OCI-LY1 (cell line): Measurements from ENCODE around the gene IRF8.

Experiments
- H2AFZ ChIP-seq: fragments of 200-600 bp; sonication (generic), shearing (Covaris generic); 2 replicates; pipeline ENCODE4 v1.6.0; 2014; ENCODE audit warnings: antibody characterized with exemption, mild to moderate bottlenecking, low read length
- H3F3A ChIP-seq: fragments of 200-600 bp; sonication (generic), shearing (Covaris generic); 2 replicates; pipeline ENCODE4 v1.6.0; 2014; ENCODE audit warnings: mild to moderate bottlenecking, antibody characterized with exemption, low read length, moderate library complexity; ENCODE audit not compliant: insufficient read depth
- H3K27ac ChIP-seq: fragments of 200-600 bp; sonication (generic); 2 replicates; pipeline ENCODE4 v1.5.1; 2014; ENCODE audit warnings: low read length, mixed run types, mild to moderate bottlenecking, low read depth; ENCODE audit not compliant: poor library complexity, severe bottlenecking
- H3K27me3 ChIP-seq: fragments of 200-600 bp; sonication (generic); 2 replicates; pipeline ENCODE4 v1.6.0; 2014; ENCODE audit warnings: antibody characterized with exemption, mild to moderate bottlenecking, low read length, moderate library complexity; ENCODE audit not compliant: insufficient read depth
- H3K36me3 ChIP-seq: fragments of 200-600 bp; sonication (generic); 2 replicates; pipeline ENCODE4 v1.6.1; 2014; ENCODE audit warnings: mild to moderate bottlenecking, antibody characterized with exemption, low read length, moderate library complexity, mixed read lengths; ENCODE audit not compliant: insufficient read depth
- H3K4me1 ChIP-seq: fragments of 200-600 bp; sonication (generic); 2 replicates; pipeline ENCODE4 v1.5.1; 2014; ENCODE audit warnings: mild to moderate bottlenecking, low read length, moderate library complexity; ENCODE audit not compliant: insufficient read depth, severe bottlenecking
- H3K4me2 ChIP-seq: fragments of 200-600 bp; sonication (generic), shearing (Covaris generic); 2 replicates; pipeline ENCODE4 v1.6.1; 2014; ENCODE audit warnings: low read length
- H3K4me3 ChIP-seq: fragments of 200-600 bp; sonication (generic); 2 replicates; pipeline ENCODE4 v1.5.1; 2014; ENCODE audit warnings: low read length, low read depth, mild to moderate bottlenecking, mixed read lengths; ENCODE audit not compliant: poor library complexity, severe bottlenecking
- H3K79me2 ChIP-seq: fragments of 200-600 bp; shearing (Covaris generic); 2 replicates; pipeline ENCODE4 v1.6.1; 2016; ENCODE audit warnings: mixed run types, low read length, mixed read lengths; ENCODE audit not compliant: insufficient read depth
- H3K9ac ChIP-seq: fragments of 200-600 bp; sonication (generic), shearing (Covaris generic); 2 replicates; pipeline ENCODE4 v1.6.1; 2014; ENCODE audit warnings: mild to moderate bottlenecking, low read length, mixed read lengths
- H3K9me2 ChIP-seq: fragments of 200-600 bp; sonication (generic), shearing (Covaris generic); 2 replicates; pipeline ENCODE4 v1.6.1; 2014; ENCODE audit warnings: low read depth, mild to moderate bottlenecking, low read length, mixed read lengths
- H3K9me3 ChIP-seq: fragments of 200-600 bp; shearing (Covaris generic); 2 replicates; pipeline ENCODE4 v1.6.1; 2014; ENCODE audit warnings: low read length, mixed read lengths
- H4K20me1 ChIP-seq: fragments of 200-600 bp; sonication (generic), shearing (Covaris generic); 2 replicates; pipeline ENCODE4 v1.6.0; 2016; ENCODE audit warnings: mild to moderate bottlenecking, low read length; ENCODE audit not compliant: insufficient read depth
- EZH2 ChIP-seq: fragments of 200-600 bp; sonication (generic), shearing (Covaris generic); IDR thresholded peaks from 2 replicates; pipeline ENCODE4 v1.8.0; 2017; ENCODE audit warnings: borderline replicate concordance, mixed run types, mild to moderate bottlenecking, antibody characterized with exemption, low read length, moderate library complexity, mixed read lengths
- TF ChIP-seq, protein P1 (sequence below): fragments of 200-600 bp; sonication (generic), shearing (Covaris generic); IDR thresholded peaks from 2 replicates; pipeline ENCODE4 v1.5.1; 2017; ENCODE audit warnings: mild to moderate bottlenecking, antibody characterized with exemption, low read length, moderate library complexity, mixed read lengths

IRF8 gene

DNA sequence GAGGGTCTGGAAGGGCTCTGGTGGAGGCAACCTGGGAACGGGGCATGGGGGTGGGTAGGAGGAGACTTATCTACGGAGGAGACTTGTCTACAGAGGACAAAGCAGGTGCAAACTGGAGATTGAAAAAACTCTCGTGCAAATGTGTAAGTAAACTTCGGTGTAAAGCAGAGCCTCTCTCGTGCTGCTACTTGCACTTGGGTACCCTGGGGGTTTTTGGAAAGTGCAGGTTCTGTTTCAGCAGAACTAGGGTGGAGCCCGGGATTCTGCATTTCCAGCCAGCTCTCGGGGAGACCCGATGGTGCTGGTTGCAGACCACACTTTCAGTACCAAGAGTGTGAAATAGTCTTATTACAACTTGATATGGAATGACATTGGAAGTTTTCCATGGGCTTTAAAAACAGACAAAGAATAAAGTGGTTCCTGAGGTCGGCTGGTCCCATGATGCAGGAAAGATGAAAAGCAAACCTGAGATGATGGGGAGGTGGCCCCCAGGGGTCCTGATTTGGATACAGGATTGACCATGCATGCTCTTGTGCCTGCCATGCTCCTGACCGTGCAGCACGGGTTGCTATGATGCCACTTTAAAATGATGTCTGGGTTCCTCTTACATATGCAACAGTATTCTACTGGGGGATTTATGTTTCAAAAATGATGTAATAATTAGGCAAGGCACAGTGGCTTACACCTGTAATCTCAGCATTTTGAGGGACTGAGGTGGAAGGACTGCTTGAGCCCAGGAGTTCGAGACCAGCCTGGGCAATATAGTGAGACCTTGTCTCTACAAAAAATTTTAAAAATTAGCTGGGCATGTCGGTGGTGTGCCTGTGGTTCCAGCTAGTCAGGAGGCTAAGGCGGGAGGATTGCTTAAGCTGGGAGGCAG lies 69.3 kb downstream of the IRF8 start:
- H3K9ac ChIP-seq, result no peak overlapping the region
- H3K9me3 ChIP-seq, result no peaks in the 10 kb centered on the region
- H3K36me3 ChIP-seq, result no peaks in the 10 kb centered on the region
- H3K4me2 ChIP-seq, result no peak overlapping the region
- H3K4me3 ChIP-seq, result no peak overlapping the region
- TF ChIP-seq, protein P1, sequence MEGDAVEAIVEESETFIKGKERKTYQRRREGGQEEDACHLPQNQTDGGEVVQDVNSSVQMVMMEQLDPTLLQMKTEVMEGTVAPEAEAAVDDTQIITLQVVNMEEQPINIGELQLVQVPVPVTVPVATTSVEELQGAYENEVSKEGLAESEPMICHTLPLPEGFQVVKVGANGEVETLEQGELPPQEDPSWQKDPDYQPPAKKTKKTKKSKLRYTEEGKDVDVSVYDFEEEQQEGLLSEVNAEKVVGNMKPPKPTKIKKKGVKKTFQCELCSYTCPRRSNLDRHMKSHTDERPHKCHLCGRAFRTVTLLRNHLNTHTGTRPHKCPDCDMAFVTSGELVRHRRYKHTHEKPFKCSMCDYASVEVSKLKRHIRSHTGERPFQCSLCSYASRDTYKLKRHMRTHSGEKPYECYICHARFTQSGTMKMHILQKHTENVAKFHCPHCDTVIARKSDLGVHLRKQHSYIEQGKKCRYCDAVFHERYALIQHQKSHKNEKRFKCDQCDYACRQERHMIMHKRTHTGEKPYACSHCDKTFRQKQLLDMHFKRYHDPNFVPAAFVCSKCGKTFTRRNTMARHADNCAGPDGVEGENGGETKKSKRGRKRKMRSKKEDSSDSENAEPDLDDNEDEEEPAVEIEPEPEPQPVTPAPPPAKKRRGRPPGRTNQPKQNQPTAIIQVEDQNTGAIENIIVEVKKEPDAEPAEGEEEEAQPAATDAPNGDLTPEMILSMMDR, result no peak
- no peak for TF ChIP-seq EZH2
- H3K27ac ChIP-seq, result no peak overlapping the region
- peaks cover 11% of the 10 kb centered on the region for H3K27me3 ChIP-seq
- H3K9me2 ChIP-seq, result no peaks in the 10 kb centered on the region
- no peak overlapping the region for H2AFZ ChIP-seq
- no peaks in the 10 kb centered on the region for H3K4me1 ChIP-seq
- H4K20me1 ChIP-seq, result no peaks in the 10 kb centered on the region
- no peaks in the 10 kb centered on the region for H3K79me2 ChIP-seq
- no peaks in the 10 kb centered on the region for H3F3A ChIP-seq

DNA sequence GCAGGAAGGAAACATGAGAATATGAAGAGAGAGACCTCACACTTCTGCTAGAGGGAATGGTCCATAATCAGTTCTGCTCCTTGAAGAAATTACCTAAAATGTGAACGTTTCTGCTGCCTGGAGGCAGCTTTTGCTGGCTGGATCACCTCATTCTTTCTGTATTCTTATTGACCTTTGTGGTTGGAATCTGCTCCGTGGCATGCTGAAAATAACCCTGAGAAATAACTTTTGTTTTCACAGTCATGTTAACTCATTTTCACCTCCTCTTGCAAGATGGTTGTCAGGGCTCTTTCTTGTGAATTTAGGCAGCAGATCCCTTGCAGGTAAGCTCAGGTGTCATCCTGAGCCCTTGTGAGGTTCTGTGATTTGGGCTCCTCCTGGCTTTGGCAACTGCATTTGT lies 70.2 kb downstream of the IRF8 start:
- Histone ChIP-seq H3K9me2 (no peaks in the 10 kb centered on the region), H3K4me2 (no peak overlapping the region), H3F3A (no peaks in the 10 kb centered on the region), H2AFZ (no peak overlapping the region), H4K20me1 (no peaks in the 10 kb centered on the region), H3K9me3 (no peaks in the 10 kb centered on the region), H3K9ac (no peak overlapping the region), H3K79me2 (no peaks in the 10 kb centered on the region), H3K4me3 (no peak overlapping the region), H3K27me3 (peaks cover 11% of the 10 kb centered on the region), H3K27ac (no peak overlapping the region), H3K4me1 (no peaks in the 10 kb centered on the region), H3K36me3 (no peaks in the 10 kb centered on the region)
- TF ChIP-seq, protein P1, result no peak
- no peak for TF ChIP-seq EZH2

DNA sequence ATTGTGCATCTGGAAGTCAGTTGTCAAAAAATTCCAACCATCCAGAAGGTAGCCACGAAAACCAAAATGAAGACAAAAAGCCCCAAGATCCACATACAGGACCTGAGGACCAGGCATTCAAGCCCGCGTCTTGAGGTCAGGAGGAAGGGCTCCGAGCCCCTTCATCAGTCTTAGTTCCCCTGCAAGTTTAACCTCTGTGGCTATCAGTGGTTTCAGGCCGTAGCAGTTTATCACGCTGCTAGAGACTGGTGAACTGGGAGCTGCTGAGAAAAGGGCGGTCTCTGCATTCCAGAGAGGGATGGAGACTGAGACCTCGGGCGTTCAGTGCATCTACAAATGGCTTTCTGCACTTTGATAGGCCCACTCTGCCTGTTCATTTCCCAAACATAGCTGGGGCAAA lies 70.6 kb downstream of the IRF8 start:
- Histone ChIP-seq H3K36me3 (no peaks in the 10 kb centered on the region), H3K79me2 (no peaks in the 10 kb centered on the region), H4K20me1 (no peaks in the 10 kb centered on the region), H3K9ac (no peak overlapping the region), H3K4me1 (no peaks in the 10 kb centered on the region), H3K4me2 (no peak overlapping the region), H3K27me3 (peaks cover 11% of the 10 kb centered on the region), H3K27ac (no peak overlapping the region), H3K9me2 (no peaks in the 10 kb centered on the region), H2AFZ (no peak overlapping the region), H3K4me3 (no peak overlapping the region), H3K9me3 (no peaks in the 10 kb centered on the region), H3F3A (no peaks in the 10 kb centered on the region)
- TF ChIP-seq, protein P1, result no peak
- TF ChIP-seq EZH2, result no peak
